GM18907 (cell line): ENCODE results near the gene UBE2L5.
A peak's percentile ranks its signal among the peaks of the same experiment; 100 is the strongest.

Source experiments
- ATAC-seq: cut with Tn5 transposase; IDR thresholded peaks from one replicate; pipeline ENCODE4 v1.9.1; 2021; ENCODE audit warnings: mild to moderate bottlenecking, moderate library complexity; ENCODE audit not compliant: unreplicated experiment

The UBE2L5 gene

GRCh38 chr13:30422054-30422839, at the start of gene UBE2L5:
Gene UBE2L5 (plus strand): TSS chr13:30422493. CDS start chr13:30427991, 5,498 bp downstream.
- peak; percentile 64 for ATAC-seq

- peak; percentile 22 for ATAC-seq
Observed at GRCh38 chr13:30373727-30374126, 48.6 kb upstream of the UBE2L5 start.

- ATAC-seq = no peak
Observed at GRCh38 chr13:30375265-30375835, 46.9 kb upstream of the UBE2L5 start.

- peak; percentile 62 for ATAC-seq
Observed at GRCh38 chr13:30376426-30377311, 45.6 kb upstream of the UBE2L5 start.

- no peak for ATAC-seq
Observed at GRCh38 chr13:30377312-30377685, 45.0 kb upstream of the UBE2L5 start.

- no peak for ATAC-seq
Observed at GRCh38 chr13:30378191-30378590, 44.1 kb upstream of the UBE2L5 start.

- ATAC-seq = no peak
Observed at GRCh38 chr13:30381049-30381448, 41.2 kb upstream of the UBE2L5 start.

GRCh38 chr13:30382836-30383525, 39.3 kb upstream of the UBE2L5 start:
- no peak for ATAC-seq

- ATAC-seq = no peak
Observed at GRCh38 chr13:30388406-30389283, 33.6 kb upstream of the UBE2L5 start.

GRCh38 chr13:30391956-30392680, 30.2 kb upstream of the UBE2L5 start:
- no peak for ATAC-seq

- ATAC-seq = no peak
Observed at GRCh38 chr13:30392681-30393045, 29.6 kb upstream of the UBE2L5 start.

GRCh38 chr13:30394751-30395191, 27.5 kb upstream of the UBE2L5 start:
- ATAC-seq = peak; percentile 67

GRCh38 chr13:30395192-30396158, 26.8 kb upstream of the UBE2L5 start:
- ATAC-seq = peak; percentile 63

- ATAC-seq = no peak
Observed at GRCh38 chr13:30396434-30397075, 25.7 kb upstream of the UBE2L5 start.

GRCh38 chr13:30398601-30399072, 23.7 kb upstream of the UBE2L5 start:
- no peak for ATAC-seq

- ATAC-seq = no peak
Observed at GRCh38 chr13:30400376-30400775, 21.9 kb upstream of the UBE2L5 start.

GRCh38 chr13:30401347-30401746, 20.9 kb upstream of the UBE2L5 start:
- ATAC-seq = no peak

- no peak for ATAC-seq
Observed at GRCh38 chr13:30403456-30403855, 18.8 kb upstream of the UBE2L5 start.
